Germinal center (tissue), 1 donor: ENCODE results near the gene DMXL1.
"Not testable (repeated sequence)": the region's sequence is repeated elsewhere in the genome, so short reads cannot be mapped to it uniquely, and the experiment has no call there.

Source experiments
- DNase-seq: peaks from one replicate; pipeline ENCODE4 v3.0.0; 2012; ENCODE audit warnings: mixed read lengths, low spot score

Gene DMXL1

GRCh38 chr5:119217183-119217582, 146.3 kb downstream of the DMXL1 start:
- DNase-seq: no peak

- DNase-seq: no peak
These were observed 148.2 kb downstream of the DMXL1 start for GRCh38 chr5:119218830-119219782.

DNA sequence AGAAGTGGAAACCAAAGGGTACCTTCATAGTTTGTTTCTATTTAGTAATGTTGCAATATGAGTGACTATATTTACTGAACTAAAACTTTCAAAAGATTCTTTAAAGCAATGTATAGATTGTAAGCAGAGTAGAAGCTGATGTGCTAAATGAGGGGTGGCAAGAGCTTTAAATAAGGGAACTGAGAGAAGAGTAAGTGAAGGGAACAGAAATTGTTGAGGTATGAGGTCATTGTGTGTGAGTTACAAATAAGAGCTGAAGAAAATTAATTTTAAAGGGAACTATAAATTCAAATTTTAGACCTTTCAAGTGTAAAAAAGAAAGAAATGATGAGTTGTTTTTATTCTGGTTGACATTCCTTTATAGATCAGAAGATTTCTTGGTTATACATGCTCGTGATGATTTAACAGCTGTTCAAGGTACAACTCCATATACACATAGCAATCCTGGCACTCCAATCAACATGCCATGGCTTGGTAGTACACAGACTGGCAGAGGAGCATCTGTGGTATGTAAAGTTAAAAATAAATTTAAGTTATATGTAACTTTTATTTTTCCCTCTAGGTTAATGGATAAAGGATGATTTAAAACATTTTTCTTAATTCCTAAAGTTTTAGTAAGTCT, 149.8 kb downstream of the DMXL1 start:
- DNase-seq: peak; percentile 22

DNA sequence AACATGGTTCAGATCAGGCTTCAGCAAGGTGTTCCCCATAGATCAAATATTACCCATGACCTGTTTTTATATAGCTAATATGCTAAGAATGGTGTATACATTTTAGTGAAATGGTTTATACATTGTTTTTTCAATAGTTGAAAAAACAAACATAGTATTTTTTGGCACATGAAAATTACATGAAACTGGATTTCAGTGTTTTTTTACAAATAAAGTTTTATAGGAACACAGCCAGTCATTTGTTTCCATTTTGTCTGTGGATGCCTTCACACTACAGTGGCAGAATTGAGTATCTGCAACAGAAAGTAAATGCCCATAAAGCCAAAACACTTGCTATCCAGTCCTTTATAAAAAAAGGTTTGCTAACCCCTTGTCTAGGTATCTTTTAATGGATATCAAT, 150.4 kb downstream of the DMXL1 start:
- no peak for DNase-seq

- no peak for DNase-seq
These were observed 159.1 kb downstream of the DMXL1 start for GRCh38 chr5:119229950-119230349.

DNA sequence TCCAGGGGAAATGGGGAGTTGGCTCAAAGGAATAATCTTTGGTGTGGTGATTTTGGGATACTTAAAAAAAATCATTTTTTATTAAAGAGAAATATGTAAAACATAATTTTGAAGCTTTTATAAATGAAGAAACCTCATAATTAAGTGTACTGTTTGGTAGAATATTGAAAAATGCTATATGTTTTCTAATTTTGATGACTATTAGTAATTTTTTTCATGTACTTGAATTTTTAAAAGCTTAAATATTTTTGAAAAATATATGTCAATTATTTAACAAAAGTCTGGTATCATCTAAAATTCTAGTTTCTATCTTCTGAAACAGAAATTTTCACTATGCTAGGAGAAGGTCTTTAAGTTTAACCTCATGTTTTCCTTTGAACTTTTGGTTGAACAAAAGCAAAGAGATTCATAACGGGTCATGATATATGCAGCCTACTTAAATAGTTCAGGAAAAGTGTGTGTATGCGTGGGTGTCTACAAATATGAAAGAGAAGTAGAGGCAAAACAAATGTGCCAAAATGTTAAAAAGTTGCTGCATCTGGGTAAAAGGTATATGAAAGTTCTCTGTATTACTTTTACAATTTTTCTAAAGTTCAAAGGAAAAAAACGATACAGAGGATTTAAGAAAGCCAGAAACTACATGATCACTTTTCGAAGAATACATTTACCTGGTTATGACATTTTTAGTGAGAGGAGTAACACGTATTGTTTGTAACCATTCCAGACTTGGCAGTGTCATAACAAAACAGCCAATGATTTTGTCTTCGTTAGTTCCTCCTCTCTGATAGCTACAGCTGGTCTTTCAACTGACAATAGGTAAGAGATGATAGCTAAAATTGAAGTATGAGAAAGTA, 167.6 kb downstream of the DMXL1 start:
- no peak for DNase-seq

DNA sequence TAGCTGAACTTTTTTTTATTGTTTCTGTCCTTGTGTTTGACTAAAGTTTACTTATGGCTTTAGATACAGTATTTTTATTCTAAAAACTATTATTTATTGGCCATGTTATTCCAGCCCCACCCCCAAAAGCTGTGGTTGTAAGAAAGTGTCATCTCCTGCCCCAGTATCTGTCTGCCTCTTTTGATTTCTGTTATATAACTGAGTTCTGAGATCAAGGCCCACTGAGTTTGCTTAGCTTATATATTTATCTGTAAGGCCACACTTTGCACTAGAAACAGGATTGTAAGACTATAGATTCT, 168.2 kb downstream of the DMXL1 start:
- DNase-seq: no peak

GRCh38 chr5:119239826-119240225, 168.9 kb downstream of the DMXL1 start:
- DNase-seq: not testable (repeated sequence)

- no peak for DNase-seq
These were observed 173.0 kb downstream of the DMXL1 start for GRCh38 chr5:119243888-119244287.

DNA sequence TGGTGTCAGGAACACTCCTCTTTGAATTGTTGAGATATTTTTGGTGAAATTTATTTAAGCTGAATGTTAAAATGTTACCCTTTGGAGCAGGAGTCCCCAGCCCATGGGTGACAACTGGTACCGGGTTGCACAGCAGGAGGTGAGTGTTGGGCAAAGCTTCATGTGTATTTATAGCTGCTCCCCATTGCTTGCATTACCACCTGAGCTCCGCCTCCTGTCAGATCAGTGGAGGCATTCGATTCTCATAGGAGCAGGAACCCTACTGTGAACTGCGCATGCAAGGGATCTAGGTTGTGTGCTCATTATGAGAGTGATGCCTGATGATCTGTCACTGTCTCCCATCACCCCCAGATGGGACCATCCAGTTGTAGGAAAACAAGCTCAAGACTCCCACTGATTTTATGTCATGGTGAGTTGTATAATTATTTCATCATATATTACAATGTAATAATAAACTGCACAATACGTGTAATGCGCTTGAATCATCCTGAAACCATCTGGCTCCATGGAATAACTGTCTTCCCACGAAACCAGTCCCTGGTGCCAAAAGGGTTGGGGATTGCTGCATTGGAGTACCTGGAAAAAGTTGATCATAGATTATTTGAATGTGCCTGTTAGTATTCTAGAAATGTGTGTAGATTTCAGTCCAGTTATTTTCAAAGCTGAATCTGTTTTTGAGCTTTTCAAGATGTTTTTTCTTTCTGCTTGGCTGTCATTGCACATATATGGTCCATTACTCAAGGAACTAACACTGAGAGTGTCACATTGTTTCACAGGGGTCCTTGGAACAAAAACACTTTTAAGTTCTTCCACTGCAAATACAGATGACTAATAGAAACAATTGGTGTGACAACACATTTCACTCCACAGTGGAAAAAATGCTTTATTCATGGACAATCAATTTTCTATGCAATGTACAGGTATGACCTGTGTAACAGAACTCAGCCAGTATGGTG, 180.3 kb downstream of the DMXL1 start:
- DNase-seq: no peak

DNA sequence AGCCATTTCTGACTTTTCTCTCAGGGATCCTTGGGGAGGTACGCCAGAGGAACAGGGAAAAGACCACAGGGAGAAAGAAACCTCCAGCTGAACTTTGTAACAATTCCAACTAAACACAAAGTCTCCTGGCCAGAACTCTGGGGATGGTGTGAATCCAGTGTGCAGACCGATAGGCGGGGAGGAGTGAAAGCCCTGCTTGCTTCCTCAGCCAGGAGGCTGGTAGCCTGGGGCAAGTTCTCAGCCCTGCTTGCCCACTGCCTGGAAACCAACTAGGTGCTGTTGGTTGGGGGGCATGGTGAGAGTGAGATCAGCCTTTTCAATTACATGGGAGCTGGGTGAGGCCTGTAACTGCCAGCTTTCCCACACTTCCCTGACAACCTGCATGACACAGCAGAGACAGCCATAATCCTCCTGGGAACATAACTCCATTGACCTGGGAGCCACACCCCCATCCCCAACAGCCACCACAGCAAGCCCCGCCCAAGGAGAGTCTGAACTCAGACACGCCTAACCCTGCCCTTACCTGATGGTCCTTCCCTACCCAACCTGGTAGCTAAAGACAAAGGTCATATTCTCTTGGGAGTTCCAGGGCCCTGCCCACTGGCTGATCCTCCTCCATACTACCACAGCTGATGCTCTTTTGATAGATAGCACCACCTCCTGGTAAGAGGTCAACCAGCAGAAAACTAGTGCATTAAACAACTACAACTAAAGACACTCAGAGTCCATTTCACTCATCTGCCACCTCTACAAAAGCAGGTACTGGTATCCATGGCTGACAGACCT, 184.9 kb downstream of the DMXL1 start:
- peak; percentile 27 for DNase-seq

DNA sequence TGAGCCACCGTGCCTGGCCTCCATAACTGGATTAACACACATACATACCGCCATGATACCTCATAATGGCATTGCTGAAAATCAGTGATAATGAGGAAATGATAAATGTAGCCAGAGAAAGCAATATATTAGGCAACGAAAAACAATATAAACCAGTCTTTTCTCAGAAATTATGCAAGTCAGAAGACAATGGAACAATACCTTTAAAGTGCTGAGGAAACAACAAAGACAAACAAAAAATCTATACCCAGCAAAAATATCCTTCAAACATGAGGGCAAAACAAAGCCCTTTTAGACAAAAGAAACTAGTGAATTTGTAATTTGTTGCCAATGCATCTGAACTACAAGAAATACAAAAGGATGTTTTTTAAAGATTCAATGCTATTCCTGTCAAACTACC, 186.7 kb downstream of the DMXL1 start:
- no peak for DNase-seq

DNA sequence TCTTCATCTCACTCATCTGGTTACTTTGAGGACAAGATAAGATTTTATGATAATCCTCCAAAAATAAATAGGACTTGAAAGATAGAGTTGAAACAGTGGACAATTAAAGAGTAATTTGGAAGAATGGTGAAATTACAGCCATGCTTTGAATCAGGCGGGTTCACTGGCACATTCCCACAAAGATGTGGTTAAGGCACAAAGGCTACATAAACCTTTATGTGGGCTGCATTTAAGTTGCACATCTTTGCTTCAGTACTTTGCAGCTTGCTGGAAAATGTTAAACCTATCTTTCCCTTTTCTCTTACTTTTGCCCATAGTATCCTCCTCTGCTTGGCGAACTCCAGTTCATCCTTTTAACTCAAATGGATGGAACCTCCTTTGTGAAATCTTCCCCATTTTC, 192.8 kb downstream of the DMXL1 start:
- no peak for DNase-seq

DNA sequence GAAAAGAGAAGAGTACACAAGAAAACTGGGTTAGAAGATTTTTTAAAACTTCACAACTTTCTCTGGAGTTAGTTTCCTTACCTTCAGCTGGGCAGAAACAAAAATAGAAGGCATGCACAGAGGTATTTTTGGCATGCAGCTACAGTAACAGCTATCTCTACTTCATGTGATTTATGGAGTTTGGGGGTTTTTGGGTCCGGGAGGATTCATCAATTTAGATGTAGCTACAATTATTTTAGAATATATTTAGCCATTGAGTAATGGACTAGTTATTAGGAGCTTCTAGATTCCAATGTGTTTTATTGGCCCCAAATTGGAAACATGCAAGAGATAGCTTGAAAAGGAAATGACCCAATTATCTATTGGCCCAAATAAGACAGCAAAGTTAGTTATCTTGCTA, 193.3 kb downstream of the DMXL1 start:
- no peak for DNase-seq

GRCh38 chr5:119267958-119268386, 197.1 kb downstream of the DMXL1 start:
- peak; percentile 80 for DNase-seq

GRCh38 chr5:119268387-119269060, 197.6 kb downstream of the DMXL1 start:
- DNase-seq: peak; percentile 94

- peak; percentile 8 for DNase-seq
These were observed 198.4 kb downstream of the DMXL1 start for GRCh38 chr5:119269061-119269944.

- DNase-seq: no peak
These were observed 199.3 kb downstream of the DMXL1 start for GRCh38 chr5:119270121-119270565.
